MG63 (cell line): ENCODE measurements around the gene LFNG. TPM values are rescaled to one million over a fixed set of nuclear protein-coding genes. Genes with fewer than 3 reads are reported as not detected.

Experiments
- DNase-seq: peaks from one replicate; pipeline ENCODE4 v3.0.0-alpha.2; 2020
- H3K27me3 ChIP-seq: fragments of 250-450 bp; sonication (Bioruptor Pico); 2 replicates; pipeline ENCODE4 v1.5.1; 2020; ENCODE audit warnings: mild to moderate bottlenecking, moderate library complexity
- H3K36me3 ChIP-seq: fragments of 250-450 bp; sonication (Bioruptor Pico); 2 replicates; pipeline ENCODE4 v1.5.1; 2020; ENCODE audit warnings: mild to moderate bottlenecking, moderate library complexity
- H3K4me3 ChIP-seq: fragments of 250-450 bp; sonication (Bioruptor Pico); 2 replicates; pipeline ENCODE4 v1.5.1; 2020; ENCODE audit warnings: mild to moderate bottlenecking, moderate library complexity
- H3K9me3 ChIP-seq: fragments of 250-450 bp; sonication (Bioruptor Pico); 2 replicates; pipeline ENCODE4 v1.5.1; 2020; ENCODE audit warnings: mild to moderate bottlenecking, moderate library complexity
- total RNA-seq: library from RNA; depleted of rRNA; stranded (reverse); fragments of >200 nt; shearing (Covaris generic); gene quantifications from 2 replicates; pipeline ENCODE4 v1.2.3, GENCODE V29; 2014; ENCODE audit warnings: low replicate concordance

LFNG gene
- total RNA-seq, 1 experiment from 2014 or later, result 2.9 TPM

- no peaks in the 10 kb centered on the region for H3K9me3 ChIP-seq
- no peaks in the 10 kb centered on the region for H3K27me3 ChIP-seq
- no peak overlapping the region for H3K4me3 ChIP-seq
- DNase-seq, result no peak
- H3K36me3 ChIP-seq, result peaks cover 2% of the 10 kb centered on the region; the same call in 1 of the 2 replicates
Measured at GRCh38 chr7:2564970-2565540, 45.5 kb downstream of the LFNG start.

DNA sequence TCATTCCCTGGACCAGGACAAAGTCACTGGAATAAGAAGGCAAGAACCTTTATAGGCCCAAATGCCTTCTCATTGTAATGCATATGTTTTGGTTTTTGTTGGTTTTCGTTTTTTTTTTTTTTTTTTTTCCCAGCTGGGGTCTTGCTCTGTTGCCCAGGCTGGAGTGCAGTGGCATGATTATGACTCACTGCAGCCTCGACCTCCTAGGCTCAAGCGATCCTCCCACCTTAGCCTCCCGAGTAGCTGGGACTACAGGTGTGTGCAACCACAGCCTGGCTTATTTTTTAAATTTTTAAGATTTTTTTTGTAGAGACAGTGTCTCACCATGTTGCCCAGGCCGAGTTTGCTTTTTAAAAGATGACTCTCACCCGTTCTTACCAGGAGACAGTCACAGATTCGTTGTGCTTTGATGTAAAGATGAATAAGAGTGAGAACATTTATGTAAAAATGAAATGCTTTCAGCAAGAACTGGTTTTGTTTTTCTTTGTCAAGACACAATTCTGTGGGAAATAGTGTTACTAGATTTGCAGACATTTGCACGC, 46.8 kb downstream of the LFNG start:
- DNase-seq, result no peak
- H3K36me3 ChIP-seq, result peaks cover 2% of the 10 kb centered on the region; the same call in 1 of the 2 replicates
- no peak overlapping the region for H3K4me3 ChIP-seq
- no peaks in the 10 kb centered on the region for H3K27me3 ChIP-seq
- no peaks in the 10 kb centered on the region for H3K9me3 ChIP-seq

DNA sequence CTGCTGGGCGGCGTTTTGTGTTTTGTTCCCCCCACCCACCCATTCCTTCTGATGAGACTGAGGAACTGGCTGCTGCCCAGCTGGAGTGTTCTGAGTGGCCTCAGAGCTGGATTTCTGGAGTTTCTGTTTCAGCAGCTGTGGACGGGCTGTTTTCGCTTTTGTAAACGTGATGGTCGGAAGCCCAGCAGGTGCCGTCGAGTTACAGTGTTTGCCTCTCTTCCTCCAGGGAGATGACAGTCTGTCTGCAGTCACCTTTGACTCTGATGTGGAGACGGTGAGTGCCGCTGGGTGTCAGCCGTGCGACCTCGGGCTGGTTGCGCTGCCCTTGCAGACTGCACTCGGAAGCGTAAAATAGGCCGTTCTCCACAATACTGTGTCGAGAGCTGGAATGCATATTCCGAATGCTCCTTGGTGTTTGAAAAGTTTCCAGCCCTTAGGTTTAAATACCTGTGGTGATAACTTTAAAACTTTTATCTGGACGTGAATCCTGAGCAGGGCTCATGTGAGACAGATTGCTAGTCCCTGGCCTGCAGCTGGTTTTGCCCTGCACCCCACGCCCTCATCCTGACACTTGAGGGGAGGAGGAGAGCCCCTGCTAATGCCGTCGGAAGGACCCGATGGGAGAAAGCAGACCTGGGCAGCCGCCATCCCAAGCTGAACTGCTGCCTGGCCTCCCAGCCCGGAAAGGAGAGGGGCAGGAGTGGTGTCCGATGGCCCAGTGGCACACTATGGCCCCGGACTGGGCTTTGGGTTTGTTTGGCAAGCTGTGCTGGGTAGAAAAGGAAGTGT, 47.5 kb downstream of the LFNG start:
- DNase-seq, result no peak

GRCh38 chr7:2567679-2568278, 48.2 kb downstream of the LFNG start:
- no peak for DNase-seq
- H3K4me3 ChIP-seq, result no peak overlapping the region
- no peaks in the 10 kb centered on the region for H3K9me3 ChIP-seq
- H3K27me3 ChIP-seq, result no peaks in the 10 kb centered on the region
- H3K36me3 ChIP-seq, result peaks cover 7% of the 10 kb centered on the region; the same call in 1 of the 2 replicates

More for the DNA sequence above, 47.5 kb downstream of the LFNG start:
- H3K9me3 ChIP-seq, result no peaks in the 10 kb centered on the region
- H3K36me3 ChIP-seq, result peaks cover 7% of the 10 kb centered on the region; the same call in 1 of the 2 replicates
- H3K27me3 ChIP-seq, result no peaks in the 10 kb centered on the region
- no peak overlapping the region for H3K4me3 ChIP-seq

DNA sequence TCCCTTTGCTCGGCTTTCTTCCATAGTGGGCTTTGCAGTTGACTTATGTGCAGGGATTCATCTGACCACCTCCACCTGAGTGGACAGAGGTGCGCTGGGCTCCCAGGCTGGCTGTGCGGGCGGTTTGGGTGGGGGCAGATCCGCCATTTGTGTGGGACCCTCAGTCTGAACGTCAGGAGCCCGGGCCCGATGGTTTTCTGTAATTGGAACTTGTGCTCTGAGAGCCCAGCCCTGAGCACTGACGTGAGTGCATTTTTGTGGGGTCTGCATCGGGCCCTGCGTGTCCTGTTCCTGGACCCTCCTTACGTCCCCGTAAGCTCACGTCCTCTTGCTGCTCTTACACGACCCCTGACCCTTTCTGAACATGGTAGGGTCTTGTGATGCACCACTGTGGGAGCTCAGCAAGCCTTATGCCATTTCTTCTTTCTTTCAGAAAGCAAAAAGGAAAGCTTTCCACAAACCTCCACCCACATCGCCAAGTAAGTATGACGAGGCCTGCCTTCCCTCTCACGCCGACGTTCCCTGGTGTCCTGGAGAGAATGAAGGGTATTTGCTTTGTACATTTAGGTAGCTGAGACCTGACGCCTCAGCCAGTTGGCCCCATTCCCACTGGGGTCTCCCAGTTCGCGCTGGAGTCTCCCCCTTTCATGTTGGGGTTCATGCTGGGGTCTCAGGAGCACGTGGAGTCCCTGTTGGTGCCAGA, 49.1 kb downstream of the LFNG start:
- no peak overlapping the region for H3K4me3 ChIP-seq
- H3K9me3 ChIP-seq, result no peaks in the 10 kb centered on the region
- H3K27me3 ChIP-seq, result no peaks in the 10 kb centered on the region
- peaks cover 5% of the 10 kb centered on the region; the same call in 1 of the 2 replicates for H3K36me3 ChIP-seq
- no peak for DNase-seq

DNA sequence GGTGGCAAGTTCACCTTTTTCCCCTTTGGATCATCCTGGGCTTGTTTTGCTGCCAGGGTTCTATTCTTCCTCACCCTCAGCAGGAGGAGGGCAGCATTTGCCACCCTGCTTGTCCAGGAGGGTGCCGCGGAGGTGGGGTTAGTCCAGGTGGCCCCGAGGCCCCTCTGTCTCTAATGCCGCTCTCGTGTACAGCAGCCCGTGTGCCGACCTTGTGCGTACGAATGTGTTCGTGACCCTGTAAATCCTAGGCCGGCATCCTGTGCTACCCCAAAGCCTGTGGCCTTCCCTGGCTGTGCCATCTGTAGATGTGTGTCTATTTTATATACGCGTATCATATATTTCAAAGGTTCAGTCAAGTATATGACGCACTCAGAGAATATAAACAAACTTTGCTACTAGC, 49.8 kb downstream of the LFNG start:
- no peak overlapping the region for H3K4me3 ChIP-seq
- DNase-seq, result no peak
- no peaks in the 10 kb centered on the region for H3K9me3 ChIP-seq
- H3K27me3 ChIP-seq, result no peaks in the 10 kb centered on the region
- peaks cover 5% of the 10 kb centered on the region; the same call in 1 of the 2 replicates for H3K36me3 ChIP-seq

- Histone ChIP-seq H3K4me3 (no peak overlapping the region), H3K36me3 (peaks cover 5% of the 10 kb centered on the region; the same call in 1 of the 2 replicates), H3K27me3 (no peaks in the 10 kb centered on the region), H3K9me3 (no peaks in the 10 kb centered on the region)
- DNase-seq, result no peak
Measured at GRCh38 chr7:2570021-2570420, 50.4 kb downstream of the LFNG start.

DNA sequence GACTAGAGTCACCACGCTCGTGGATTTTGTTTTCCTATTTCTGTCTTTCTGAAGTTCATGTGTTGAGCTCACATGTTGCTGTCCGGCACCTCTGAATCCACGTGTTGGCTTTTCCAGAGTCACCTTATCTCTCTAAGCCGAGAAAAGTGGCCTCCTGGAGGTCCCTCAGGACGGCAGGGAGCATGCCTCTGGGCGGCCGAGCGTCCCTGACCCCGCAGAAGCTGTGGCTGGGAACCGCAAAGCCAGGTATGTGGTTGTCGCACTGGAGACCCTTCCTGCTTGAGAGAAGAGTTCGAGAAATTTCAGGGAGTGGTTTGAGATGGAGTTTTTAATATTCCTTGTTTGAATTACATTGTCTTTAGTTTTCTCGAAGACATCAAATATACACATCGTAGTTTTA, 51.8 kb downstream of the LFNG start:
- Histone ChIP-seq H3K36me3 (peaks cover 5% of the 10 kb centered on the region; the same call in 1 of the 2 replicates), H3K27me3 (no peaks in the 10 kb centered on the region), H3K9me3 (no peaks in the 10 kb centered on the region), H3K4me3 (no peak overlapping the region)
- no peak for DNase-seq

GRCh38 chr7:2572101-2572842, 52.7 kb downstream of the LFNG start:
- H3K4me3 ChIP-seq, result no peak overlapping the region
- no peaks in the 10 kb centered on the region for H3K27me3 ChIP-seq
- peaks cover 5% of the 10 kb centered on the region; the same call in 1 of the 2 replicates for H3K36me3 ChIP-seq
- no peaks in the 10 kb centered on the region for H3K9me3 ChIP-seq
- no peak for DNase-seq

DNA sequence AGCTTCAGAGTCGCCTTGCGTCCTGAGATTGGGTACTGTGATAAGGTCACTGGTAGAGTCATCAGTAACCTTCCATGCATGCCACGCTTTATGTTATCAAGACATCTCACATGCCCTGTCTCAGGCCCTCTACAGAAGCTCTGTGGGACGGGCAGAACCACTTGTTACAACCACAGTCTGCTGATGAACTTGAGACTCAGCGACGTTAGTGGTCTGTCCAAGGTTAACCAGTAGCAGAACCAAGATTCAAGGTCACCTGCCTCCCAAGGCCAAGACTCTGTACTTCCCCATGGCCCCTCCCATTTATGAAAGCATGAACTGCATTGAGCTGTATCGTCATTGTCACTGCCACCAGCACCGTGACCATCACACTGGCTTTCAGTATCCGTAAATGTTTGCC, 54.2 kb downstream of the LFNG start:
- H3K36me3 ChIP-seq, result peaks cover 5% of the 10 kb centered on the region; the same call in 1 of the 2 replicates
- H3K27me3 ChIP-seq, result no peaks in the 10 kb centered on the region
- no peak overlapping the region for H3K4me3 ChIP-seq
- no peaks in the 10 kb centered on the region for H3K9me3 ChIP-seq
- no peak for DNase-seq

- Histone ChIP-seq H3K36me3 (peaks cover 5% of the 10 kb centered on the region; the same call in 1 of the 2 replicates), H3K9me3 (no peaks in the 10 kb centered on the region), H3K4me3 (no peak overlapping the region), H3K27me3 (no peaks in the 10 kb centered on the region)
- no peak for DNase-seq
Measured at GRCh38 chr7:2575046-2575732, 55.6 kb downstream of the LFNG start.

DNA sequence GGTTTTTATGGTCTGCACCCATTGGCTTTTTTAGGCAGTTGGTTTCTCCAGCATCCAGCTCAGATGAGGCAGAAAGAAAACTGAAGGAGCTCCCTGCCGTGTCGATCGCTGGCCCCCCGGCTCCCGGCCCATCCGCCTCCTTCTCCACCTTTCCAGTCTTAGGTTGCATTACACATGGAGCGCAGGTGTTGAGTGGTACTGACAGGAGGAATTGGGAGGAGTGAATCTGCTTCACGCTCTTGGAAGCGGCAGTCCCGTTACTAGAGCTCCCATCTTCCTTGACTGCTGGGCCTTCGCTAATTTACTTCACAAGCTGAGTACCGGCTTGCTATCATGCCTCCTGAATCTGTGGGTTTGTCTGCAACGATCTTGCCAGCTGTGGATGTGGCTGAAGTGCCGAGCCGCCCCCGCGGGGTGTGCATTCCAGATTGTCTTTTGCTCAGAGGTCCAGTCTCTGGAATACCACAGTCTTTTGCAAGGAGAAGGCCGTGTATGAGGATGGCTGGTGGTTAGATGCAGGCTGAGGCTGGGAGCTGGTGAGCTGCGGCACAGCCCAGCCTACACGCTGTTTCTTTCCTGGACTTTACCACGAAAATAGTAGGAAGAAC, 56.3 kb downstream of the LFNG start:
- Histone ChIP-seq H3K36me3 (peaks cover 5% of the 10 kb centered on the region; the same call in 1 of the 2 replicates), H3K9me3 (no peaks in the 10 kb centered on the region), H3K27me3 (no peaks in the 10 kb centered on the region), H3K4me3 (no peak overlapping the region)
- no peak for DNase-seq

- Histone ChIP-seq H3K9me3 (no peaks in the 10 kb centered on the region), H3K27me3 (no peaks in the 10 kb centered on the region), H3K4me3 (no peak overlapping the region), H3K36me3 (peaks cover 1% of the 10 kb centered on the region; the same call in 1 of the 2 replicates)
- DNase-seq, result no peak
Measured at GRCh38 chr7:2576742-2577491, 57.3 kb downstream of the LFNG start.
